K562 (cell line): ENCODE data around the gene SPRYD3. TPM values are rescaled to one million over a fixed set of nuclear protein-coding genes. Genes with fewer than 3 reads are reported as not detected.

Experiments used
- HNRNPLL ChIP-seq: fragments of 200-400 bp; formaldehyde crosslinking; IDR thresholded peaks from 2 replicates; pipeline ENCODE4 v1.6.1; 2017; ENCODE audit warnings: low read length, low read depth, mild to moderate bottlenecking; ENCODE audit not compliant: poor library complexity, severe bottlenecking
- IRF2 ChIP-seq: sonication (generic); formaldehyde crosslinking; IDR thresholded peaks from 2 replicates; pipeline ENCODE4 v1.8.1; 2022; ENCODE audit warnings: mild to moderate bottlenecking, missing genetic modification reagents
- MECOM ChIP-seq: fragments of 250-450 bp; sonication (Bioruptor Pico); IDR thresholded peaks from 2 replicates; pipeline ENCODE4 v1.8.0; 2022; ENCODE audit warnings: inconsistent platforms
- RAD21 ChIP-seq, 2 experiments: fragments of 250-450 bp in 1 of 2; fragments of 450-650 bp in 1 of 2; sonication (Bioruptor Pico) in 1 of 2; formaldehyde crosslinking in 1 of 2; IDR thresholded peaks in 1 of 2; conservative IDR thresholded peaks in 1 of 2; 2 replicates each; pipeline versions ENCODE4 v1.4.0 to v1.8.0; 2020 to 2022; ENCODE audit warnings: mild to moderate bottlenecking in 2 of 2, moderate library complexity in 1 of 2
- ZNF707 ChIP-seq: fragments of 250-450 bp; sonication (Bioruptor Pico); conservative IDR thresholded peaks from 2 replicates; pipeline ENCODE4 v1.8.0; 2022; ENCODE audit warnings: inconsistent platforms, mild to moderate bottlenecking, moderate library complexity
- polyA plus RNA-seq, 8 experiments: library from polyadenylated mRNA; depleted of rRNA in 4 of 8; stranded (reverse) in 5 of 8; unstranded in 3 of 8; fragments of >200 nt; fragmentation: Nextera tagmentation in 2 of 8; fragmentation: Illumina TruSeq in 1 of 8; extraction: Ambion mirVana in 2 of 8; extraction: Trizol in 1 of 8; gene quantifications; 2 replicates each; pipeline versions ENCODE4 v1.2.1 to v1.2.3, GENCODE V29; 2011 to 2014; ENCODE audit warnings: inconsistent platforms in 1 of 8, missing spikeins in 1 of 8
- total RNA-seq, 7 experiments: library from RNA; depleted of rRNA in 6 of 7; stranded (reverse); fragments of >200 nt in 6 of 7; fragmentation: Illumina TruSeq in 2 of 7; extraction: Trizol in 2 of 7; gene quantifications; 2 replicates each; pipeline versions ENCODE4 v1.2.1 to v1.2.3, GENCODE V29; 2011 to 2021; ENCODE audit warnings: low replicate concordance in 1 of 7
- TF ChIP-seq, protein P1 (sequence below): sonication (generic); formaldehyde crosslinking; IDR thresholded peaks from 2 replicates; pipeline ENCODE4 v1.8.1; 2023; ENCODE audit warnings: missing genetic modification reagents, mild to moderate bottlenecking, borderline replicate concordance
- TF ChIP-seq, protein P2 (sequence below): fragments of 200-800 bp; sonication (Bioruptor generic); IDR thresholded peaks from 2 replicates; pipeline ENCODE4 v1.6.1; 2016; ENCODE audit warnings: missing genetic modification characterization, missing compliant biosample characterization
- TF ChIP-seq, protein P3 (sequence below): sonication (generic); formaldehyde crosslinking; IDR thresholded peaks from 2 replicates; pipeline ENCODE4 v1.9.0; 2022; ENCODE audit warnings: mild to moderate bottlenecking, missing genetic modification reagents
- TF ChIP-seq, protein P4 (sequence below): sonication (generic); formaldehyde crosslinking; IDR thresholded peaks from 2 replicates; pipeline ENCODE4 v1.8.0; 2023; ENCODE audit warnings: mild to moderate bottlenecking, missing genetic modification reagents
- TF ChIP-seq, protein P5 (sequence below), 2 experiments: fragments of 450-650 bp in 1 of 2; sonication (generic) in 1 of 2; formaldehyde crosslinking; conservative IDR thresholded peaks; 2 replicates each; pipeline versions ENCODE4 v1.4.0 to v1.8.1; 2020 to 2022; ENCODE audit warnings: mild to moderate bottlenecking in 1 of 2, missing genetic modification reagents in 1 of 2

The SPRYD3 gene
- total and polyA plus RNA-seq, 9 of the 15 experiments (the other 6 are each of a cell fraction or from before 2014, with no cell fraction given): 1.5 to 13.6 (median 7.6) TPM

DNA sequence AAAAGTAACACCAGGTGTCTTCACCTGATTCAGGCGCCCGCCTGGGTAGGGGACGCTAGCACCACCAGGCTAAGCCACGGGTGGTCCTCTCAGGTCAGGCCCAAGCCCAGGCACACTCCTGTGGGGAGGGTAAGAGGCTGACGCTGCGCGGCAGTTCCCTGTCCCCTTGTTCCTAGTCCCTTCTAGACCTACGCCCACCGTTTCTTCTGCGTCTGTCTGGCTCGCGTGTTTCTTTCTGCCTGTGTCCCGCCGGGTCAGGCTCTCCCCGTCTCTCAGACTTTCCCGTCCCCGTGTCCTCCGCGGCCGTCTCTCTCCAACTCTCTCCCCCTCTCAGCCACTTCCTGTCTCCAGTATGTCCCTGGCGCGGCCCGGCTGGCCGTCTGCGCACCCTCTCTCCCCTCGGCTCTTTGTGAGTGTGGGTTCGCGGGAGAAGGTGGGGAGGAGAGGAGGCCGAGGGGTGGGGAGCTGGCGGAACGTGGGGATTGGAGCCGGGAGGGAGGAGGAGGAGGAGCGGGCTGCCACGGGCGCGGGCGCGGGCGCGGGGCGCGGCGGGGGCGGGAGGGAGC lies 32.5 kb downstream of the SPRYD3 start (continued):
- TF ChIP-seq, protein P1, sequence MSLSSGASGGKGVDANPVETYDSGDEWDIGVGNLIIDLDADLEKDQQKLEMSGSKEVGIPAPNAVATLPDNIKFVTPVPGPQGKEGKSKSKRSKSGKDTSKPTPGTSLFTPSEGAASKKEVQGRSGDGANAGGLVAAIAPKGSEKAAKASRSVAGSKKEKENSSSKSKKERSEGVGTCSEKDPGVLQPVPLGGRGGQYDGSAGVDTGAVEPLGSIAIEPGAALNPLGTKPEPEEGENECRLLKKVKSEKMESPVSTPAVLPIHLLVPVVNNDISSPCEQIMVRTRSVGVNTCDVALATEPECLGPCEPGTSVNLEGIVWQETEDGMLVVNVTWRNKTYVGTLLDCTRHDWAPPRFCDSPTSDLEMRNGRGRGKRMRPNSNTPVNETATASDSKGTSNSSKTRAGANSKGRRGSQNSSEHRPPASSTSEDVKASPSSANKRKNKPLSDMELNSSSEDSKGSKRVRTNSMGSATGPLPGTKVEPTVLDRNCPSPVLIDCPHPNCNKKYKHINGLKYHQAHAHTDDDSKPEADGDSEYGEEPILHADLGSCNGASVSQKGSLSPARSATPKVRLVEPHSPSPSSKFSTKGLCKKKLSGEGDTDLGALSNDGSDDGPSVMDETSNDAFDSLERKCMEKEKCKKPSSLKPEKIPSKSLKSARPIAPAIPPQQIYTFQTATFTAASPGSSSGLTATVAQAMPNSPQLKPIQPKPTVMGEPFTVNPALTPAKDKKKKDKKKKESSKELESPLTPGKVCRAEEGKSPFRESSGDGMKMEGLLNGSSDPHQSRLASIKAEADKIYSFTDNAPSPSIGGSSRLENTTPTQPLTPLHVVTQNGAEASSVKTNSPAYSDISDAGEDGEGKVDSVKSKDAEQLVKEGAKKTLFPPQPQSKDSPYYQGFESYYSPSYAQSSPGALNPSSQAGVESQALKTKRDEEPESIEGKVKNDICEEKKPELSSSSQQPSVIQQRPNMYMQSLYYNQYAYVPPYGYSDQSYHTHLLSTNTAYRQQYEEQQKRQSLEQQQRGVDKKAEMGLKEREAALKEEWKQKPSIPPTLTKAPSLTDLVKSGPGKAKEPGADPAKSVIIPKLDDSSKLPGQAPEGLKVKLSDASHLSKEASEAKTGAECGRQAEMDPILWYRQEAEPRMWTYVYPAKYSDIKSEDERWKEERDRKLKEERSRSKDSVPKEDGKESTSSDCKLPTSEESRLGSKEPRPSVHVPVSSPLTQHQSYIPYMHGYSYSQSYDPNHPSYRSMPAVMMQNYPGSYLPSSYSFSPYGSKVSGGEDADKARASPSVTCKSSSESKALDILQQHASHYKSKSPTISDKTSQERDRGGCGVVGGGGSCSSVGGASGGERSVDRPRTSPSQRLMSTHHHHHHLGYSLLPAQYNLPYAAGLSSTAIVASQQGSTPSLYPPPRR: 0 out of 2 replicates have a peak, but pooled peaks have one; percentile 16
- TF ChIP-seq ZNF707 (CRISPR knock-in tag) (no peak), HNRNPLL (peak; percentile 53), MECOM (no peak), IRF2 (CRISPR knock-in tag) (no peak), RAD21 (CRISPR knock-in tag; conservative IDR thresholded peaks at IDR 0.05 in 1 of 2, IDR thresholded peaks at IDR 0.05 in 1 of 2) (no peak)
- TF ChIP-seq, protein P2, sequence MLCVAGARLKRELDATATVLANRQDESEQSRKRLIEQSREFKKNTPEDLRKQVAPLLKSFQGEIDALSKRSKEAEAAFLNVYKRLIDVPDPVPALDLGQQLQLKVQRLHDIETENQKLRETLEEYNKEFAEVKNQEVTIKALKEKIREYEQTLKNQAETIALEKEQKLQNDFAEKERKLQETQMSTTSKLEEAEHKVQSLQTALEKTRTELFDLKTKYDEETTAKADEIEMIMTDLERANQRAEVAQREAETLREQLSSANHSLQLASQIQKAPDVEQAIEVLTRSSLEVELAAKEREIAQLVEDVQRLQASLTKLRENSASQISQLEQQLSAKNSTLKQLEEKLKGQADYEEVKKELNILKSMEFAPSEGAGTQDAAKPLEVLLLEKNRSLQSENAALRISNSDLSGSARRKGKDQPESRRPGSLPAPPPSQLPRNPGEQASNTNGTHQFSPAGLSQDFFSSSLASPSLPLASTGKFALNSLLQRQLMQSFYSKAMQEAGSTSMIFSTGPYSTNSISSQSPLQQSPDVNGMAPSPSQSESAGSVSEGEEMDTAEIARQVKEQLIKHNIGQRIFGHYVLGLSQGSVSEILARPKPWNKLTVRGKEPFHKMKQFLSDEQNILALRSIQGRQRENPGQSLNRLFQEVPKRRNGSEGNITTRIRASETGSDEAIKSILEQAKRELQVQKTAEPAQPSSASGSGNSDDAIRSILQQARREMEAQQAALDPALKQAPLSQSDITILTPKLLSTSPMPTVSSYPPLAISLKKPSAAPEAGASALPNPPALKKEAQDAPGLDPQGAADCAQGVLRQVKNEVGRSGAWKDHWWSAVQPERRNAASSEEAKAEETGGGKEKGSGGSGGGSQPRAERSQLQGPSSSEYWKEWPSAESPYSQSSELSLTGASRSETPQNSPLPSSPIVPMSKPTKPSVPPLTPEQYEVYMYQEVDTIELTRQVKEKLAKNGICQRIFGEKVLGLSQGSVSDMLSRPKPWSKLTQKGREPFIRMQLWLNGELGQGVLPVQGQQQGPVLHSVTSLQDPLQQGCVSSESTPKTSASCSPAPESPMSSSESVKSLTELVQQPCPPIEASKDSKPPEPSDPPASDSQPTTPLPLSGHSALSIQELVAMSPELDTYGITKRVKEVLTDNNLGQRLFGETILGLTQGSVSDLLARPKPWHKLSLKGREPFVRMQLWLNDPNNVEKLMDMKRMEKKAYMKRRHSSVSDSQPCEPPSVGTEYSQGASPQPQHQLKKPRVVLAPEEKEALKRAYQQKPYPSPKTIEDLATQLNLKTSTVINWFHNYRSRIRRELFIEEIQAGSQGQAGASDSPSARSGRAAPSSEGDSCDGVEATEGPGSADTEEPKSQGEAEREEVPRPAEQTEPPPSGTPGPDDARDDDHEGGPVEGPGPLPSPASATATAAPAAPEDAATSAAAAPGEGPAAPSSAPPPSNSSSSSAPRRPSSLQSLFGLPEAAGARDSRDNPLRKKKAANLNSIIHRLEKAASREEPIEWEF (CRISPR knock-in tag): no peak
- TF ChIP-seq, protein P3, sequence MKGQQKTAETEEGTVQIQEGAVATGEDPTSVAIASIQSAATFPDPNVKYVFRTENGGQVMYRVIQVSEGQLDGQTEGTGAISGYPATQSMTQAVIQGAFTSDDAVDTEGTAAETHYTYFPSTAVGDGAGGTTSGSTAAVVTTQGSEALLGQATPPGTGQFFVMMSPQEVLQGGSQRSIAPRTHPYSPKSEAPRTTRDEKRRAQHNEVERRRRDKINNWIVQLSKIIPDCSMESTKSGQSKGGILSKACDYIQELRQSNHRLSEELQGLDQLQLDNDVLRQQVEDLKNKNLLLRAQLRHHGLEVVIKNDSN (CRISPR knock-in tag): 0 out of 2 replicates have a peak, but pooled peaks have one; percentile 7
- TF ChIP-seq, protein P4, sequence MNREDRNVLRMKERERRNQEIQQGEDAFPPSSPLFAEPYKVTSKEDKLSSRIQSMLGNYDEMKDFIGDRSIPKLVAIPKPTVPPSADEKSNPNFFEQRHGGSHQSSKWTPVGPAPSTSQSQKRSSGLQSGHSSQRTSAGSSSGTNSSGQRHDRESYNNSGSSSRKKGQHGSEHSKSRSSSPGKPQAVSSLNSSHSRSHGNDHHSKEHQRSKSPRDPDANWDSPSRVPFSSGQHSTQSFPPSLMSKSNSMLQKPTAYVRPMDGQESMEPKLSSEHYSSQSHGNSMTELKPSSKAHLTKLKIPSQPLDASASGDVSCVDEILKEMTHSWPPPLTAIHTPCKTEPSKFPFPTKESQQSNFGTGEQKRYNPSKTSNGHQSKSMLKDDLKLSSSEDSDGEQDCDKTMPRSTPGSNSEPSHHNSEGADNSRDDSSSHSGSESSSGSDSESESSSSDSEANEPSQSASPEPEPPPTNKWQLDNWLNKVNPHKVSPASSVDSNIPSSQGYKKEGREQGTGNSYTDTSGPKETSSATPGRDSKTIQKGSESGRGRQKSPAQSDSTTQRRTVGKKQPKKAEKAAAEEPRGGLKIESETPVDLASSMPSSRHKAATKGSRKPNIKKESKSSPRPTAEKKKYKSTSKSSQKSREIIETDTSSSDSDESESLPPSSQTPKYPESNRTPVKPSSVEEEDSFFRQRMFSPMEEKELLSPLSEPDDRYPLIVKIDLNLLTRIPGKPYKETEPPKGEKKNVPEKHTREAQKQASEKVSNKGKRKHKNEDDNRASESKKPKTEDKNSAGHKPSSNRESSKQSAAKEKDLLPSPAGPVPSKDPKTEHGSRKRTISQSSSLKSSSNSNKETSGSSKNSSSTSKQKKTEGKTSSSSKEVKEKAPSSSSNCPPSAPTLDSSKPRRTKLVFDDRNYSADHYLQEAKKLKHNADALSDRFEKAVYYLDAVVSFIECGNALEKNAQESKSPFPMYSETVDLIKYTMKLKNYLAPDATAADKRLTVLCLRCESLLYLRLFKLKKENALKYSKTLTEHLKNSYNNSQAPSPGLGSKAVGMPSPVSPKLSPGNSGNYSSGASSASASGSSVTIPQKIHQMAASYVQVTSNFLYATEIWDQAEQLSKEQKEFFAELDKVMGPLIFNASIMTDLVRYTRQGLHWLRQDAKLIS (CRISPR knock-in tag): no peak
- TF ChIP-seq, protein P5, sequence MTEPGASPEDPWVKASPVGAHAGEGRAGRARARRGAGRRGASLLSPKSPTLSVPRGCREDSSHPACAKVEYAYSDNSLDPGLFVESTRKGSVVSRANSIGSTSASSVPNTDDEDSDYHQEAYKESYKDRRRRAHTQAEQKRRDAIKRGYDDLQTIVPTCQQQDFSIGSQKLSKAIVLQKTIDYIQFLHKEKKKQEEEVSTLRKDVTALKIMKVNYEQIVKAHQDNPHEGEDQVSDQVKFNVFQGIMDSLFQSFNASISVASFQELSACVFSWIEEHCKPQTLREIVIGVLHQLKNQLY (CRISPR knock-in tag; conservative IDR thresholded peaks at IDR 0.05): no peak
